K562 (cell line): Measurements from ENCODE around the gene EXOC6. TPM values are rescaled to one million over a fixed set of nuclear protein-coding genes. Genes with fewer than 3 reads are reported as not detected.
A peak's percentile ranks its signal among the peaks of the same experiment; 100 is the strongest.

Experiments used
- ARHGAP35 ChIP-seq: fragments of 450-650 bp; IDR thresholded peaks from 2 replicates; pipeline ENCODE4 v1.6.1; 2018; ENCODE audit not compliant: partially characterized antibody
- ARID4B ChIP-seq: sonication (generic); formaldehyde crosslinking; IDR thresholded peaks from 2 replicates; pipeline ENCODE4 v1.8.0; 2022; ENCODE audit warnings: mild to moderate bottlenecking, missing genetic modification reagents
- BHLHE40 ChIP-seq: IDR thresholded peaks from 2 replicates; pipeline ENCODE4 v1.6.1; 2011; ENCODE audit warnings: low read length, improper control_type of control experiment
- CHD1 ChIP-seq: fragments of 200-600 bp; sonication (generic); IDR thresholded peaks from one replicate; pipeline ENCODE4 v1.6.1; 2012; ENCODE audit warnings: mild to moderate bottlenecking, moderate library complexity, low read length, inconsistent platforms
- FOXJ2 ChIP-seq: fragments of 200-800 bp; sonication (Bioruptor generic); IDR thresholded peaks from 2 replicates; pipeline ENCODE4 v1.6.1; 2016; ENCODE audit warnings: missing genetic modification characterization, missing compliant biosample characterization
- GATA2 ChIP-seq: sonication (generic); formaldehyde crosslinking; IDR thresholded peaks from 2 replicates; pipeline ENCODE4 v1.4.0; 2020; ENCODE audit warnings: mild to moderate bottlenecking, missing genetic modification reagents
- MAFG ChIP-seq: fragments of 450-650 bp; conservative IDR thresholded peaks from 2 replicates; pipeline ENCODE4 v1.6.1; 2016; ENCODE audit warnings: missing genetic modification characterization, missing compliant biosample characterization
- MEF2D ChIP-seq: conservative IDR thresholded peaks from 2 replicates; pipeline ENCODE4 v1.6.1; 2016; ENCODE audit warnings: low read depth, missing genetic modification characterization, missing compliant biosample characterization
- PHB2 ChIP-seq: fragments of 450-650 bp; IDR thresholded peaks from 2 replicates; pipeline ENCODE4 v1.6.1; 2017; ENCODE audit warnings: low read depth
- PML ChIP-seq: IDR thresholded peaks from 2 replicates; pipeline ENCODE4 v1.6.1; 2012; ENCODE audit warnings: low read length, inconsistent platforms
- POLR2H ChIP-seq: IDR thresholded peaks from 2 replicates; pipeline ENCODE4 v1.6.1; 2016; ENCODE audit warnings: missing genetic modification characterization, low read depth, mild to moderate bottlenecking, control low read depth, missing compliant biosample characterization, moderate library complexity
- RBM34 ChIP-seq: fragments of 200-400 bp; formaldehyde crosslinking; IDR thresholded peaks from 2 replicates; pipeline ENCODE4 v1.6.1; 2018; ENCODE audit warnings: low read length, borderline replicate concordance; ENCODE audit not compliant: insufficient read depth
- SIX5 ChIP-seq, 2 experiments: IDR thresholded peaks; 2 replicates each; pipeline ENCODE4 v1.6.1; 2011; ENCODE audit warnings: low read length in 2 of 2, borderline replicate concordance in 1 of 2, low read depth in 1 of 2, mild to moderate bottlenecking in 1 of 2, moderate library complexity in 1 of 2; ENCODE audit not compliant: insufficient read depth in 1 of 2
- SOX6 ChIP-seq: fragments of 450-650 bp; IDR thresholded peaks from 2 replicates; pipeline ENCODE4 v1.6.1; 2014; ENCODE audit warnings: mild to moderate bottlenecking
- TARDBP ChIP-seq: fragments of 450-650 bp; IDR thresholded peaks from 2 replicates; pipeline ENCODE4 v1.6.1; 2016
- VEZF1 ChIP-seq: fragments of 200-800 bp; sonication (Bioruptor generic); IDR thresholded peaks from 2 replicates; pipeline ENCODE4 v1.6.1; 2017; ENCODE audit warnings: missing genetic modification characterization, missing compliant biosample characterization
- ZNF57 ChIP-seq: fragments of 450-650 bp; formaldehyde crosslinking; IDR thresholded peaks from 2 replicates; pipeline ENCODE4 v1.4.0; 2020; ENCODE audit warnings: mild to moderate bottlenecking, moderate library complexity
- ZNF589 ChIP-seq: fragments of 200-800 bp; sonication (Bioruptor generic); IDR thresholded peaks from 2 replicates; pipeline ENCODE4 v1.6.1; 2016; ENCODE audit warnings: low read depth, missing genetic modification characterization, missing compliant biosample characterization
- ZNF639 ChIP-seq, 2 experiments: fragments of 200-800 bp in 1 of 2; sonication (Bioruptor generic) in 1 of 2; sonication (generic) in 1 of 2; formaldehyde crosslinking in 1 of 2; IDR thresholded peaks in 1 of 2; conservative IDR thresholded peaks in 1 of 2; 2 replicates each; pipeline versions ENCODE4 v1.5.0 to v1.6.1; 2016 to 2020; ENCODE audit warnings: missing compliant biosample characterization in 1 of 2, missing genetic modification characterization in 1 of 2, missing genetic modification reagents in 1 of 2
- ZNF766 ChIP-seq: fragments of 200-800 bp; sonication (Bioruptor generic); conservative IDR thresholded peaks from 2 replicates; pipeline ENCODE4 v1.6.1; 2016; ENCODE audit warnings: missing genetic modification characterization, missing compliant biosample characterization
- polyA plus RNA-seq, 8 experiments: library from polyadenylated mRNA; depleted of rRNA in 4 of 8; stranded (reverse) in 5 of 8; unstranded in 3 of 8; fragments of >200 nt; fragmentation: Nextera tagmentation in 2 of 8; fragmentation: Illumina TruSeq in 1 of 8; extraction: Ambion mirVana in 2 of 8; extraction: Trizol in 1 of 8; gene quantifications; 2 replicates each; pipeline versions ENCODE4 v1.2.1 to v1.2.3, GENCODE V29; 2011 to 2014; ENCODE audit warnings: inconsistent platforms in 1 of 8, missing spikeins in 1 of 8
- total RNA-seq, 7 experiments: library from RNA; depleted of rRNA in 6 of 7; stranded (reverse); fragments of >200 nt in 6 of 7; fragmentation: Illumina TruSeq in 2 of 7; extraction: Trizol in 2 of 7; gene quantifications; 2 replicates each; pipeline versions ENCODE4 v1.2.1 to v1.2.3, GENCODE V29; 2011 to 2021; ENCODE audit warnings: low replicate concordance in 1 of 7

EXOC6 gene
- total and polyA plus RNA-seq, 9 of the 15 experiments (the other 6 are each of a cell fraction or from before 2014, with no cell fraction given), result 13.9 to 42.8 (median 24.9) TPM

DNA sequence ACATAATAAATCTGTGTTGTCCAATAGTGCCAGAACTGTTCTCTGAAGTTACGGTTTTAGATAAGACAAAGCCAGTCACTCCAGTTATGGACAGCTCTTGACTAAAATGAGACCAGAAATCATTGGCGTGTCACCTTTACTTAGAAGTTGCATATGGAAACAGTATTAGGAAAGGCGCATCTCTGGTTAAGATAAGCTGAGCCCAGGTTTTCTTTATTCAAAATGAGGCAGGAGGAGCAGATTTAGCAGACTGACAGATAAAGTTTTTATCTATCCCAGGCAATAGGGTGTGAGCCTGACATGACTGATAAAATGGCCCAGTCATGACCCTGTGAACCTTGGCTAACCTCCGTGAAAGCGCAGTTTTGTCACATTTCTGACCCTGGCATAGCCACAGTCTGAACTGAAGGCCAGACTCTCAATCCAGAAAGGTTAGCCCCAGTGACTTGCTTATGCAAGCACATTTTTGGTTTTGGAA, 229.6 kb downstream of the EXOC6 start (continued):
- TF ChIP-seq BHLHE40, result 0 out of 2 replicates have a peak, but pooled peaks have one; percentile 45
- no peak for TF ChIP-seq TARDBP
- TF ChIP-seq PML, result peak; percentile 89
- peak; percentile 93 for TF ChIP-seq SOX6
- TF ChIP-seq POLR2H, result no peak
- TF ChIP-seq GATA2 (CRISPR knock-in tag), result peak; percentile 78
- no peak for TF ChIP-seq CHD1
- peak; percentile 72; the same call in 1 of the 2 replicates for TF ChIP-seq FOXJ2
- peak; percentile 47; the same call in 1 of the 2 replicates for TF ChIP-seq VEZF1 (CRISPR knock-in tag)
- no peak for TF ChIP-seq ZNF57 (CRISPR knock-in tag)
- 0 out of 2 replicates have a peak, but pooled peaks have one; percentile 52 for TF ChIP-seq ZNF589
- peak; percentile 54; the same call in 1 of the 2 replicates for TF ChIP-seq PHB2
- TF ChIP-seq MEF2D, result peak; percentile 58; the same call in 1 of the 2 replicates
- no peak for TF ChIP-seq RBM34
- TF ChIP-seq ZNF639 (CRISPR knock-in tag; conservative IDR thresholded peaks at IDR 0.05 in 1 of 2, IDR thresholded peaks at IDR 0.05 in 1 of 2), result peak in 1 of 2 experiments; percentile 77; a peak in 2 of 4 replicates
- TF ChIP-seq ARHGAP35, result peak; percentile 65
- TF ChIP-seq ZNF766 (CRISPR knock-in tag), result peak; percentile 77
- no peak for TF ChIP-seq ARID4B
- peak; percentile 67 for TF ChIP-seq MAFG (tag)
- TF ChIP-seq SIX5 (IDR thresholded peaks at IDR 0.05; ENCODE audit: borderline replicate concordance in 1 of 2, insufficient read depth in 1 of 2, low read depth in 1 of 2, low read length in 2 of 2), result no peak
